T47D (cell line): ENCODE data around the gene CYP2U1.
A peak's percentile ranks its signal among the peaks of the same experiment; 100 is the strongest.

ENCODE experiments used
- DNase-seq, 2 experiments: peaks; one replicate each; pipeline versions ENCODE4 v3.0.0 to v3.0.0-alpha.2; 2011 to 2012; ENCODE audit warnings: low read depth in 1 of 2, low spot score in 1 of 2
- JUND ChIP-seq: IDR thresholded peaks from 2 replicates; pipeline ENCODE4 v1.6.1; 2012; ENCODE audit warnings: low read depth
- in situ Hi-C: cut with HindIII; loops from 2 replicates; pipeline ENCODE4 v1.10.0; 2016; ENCODE audit warnings: low sequenced_read_pairs, low pct_unique_long_range_greater_than_20kb

Gene CYP2U1

GRCh38 chr4:107996949-107997788, 65.8 kb downstream of the CYP2U1 start:
- in situ Hi-C loops: no loop called here
- DNase-seq: peak in 1 of 2 experiments; percentile 2

GRCh38 chr4:107997794-107998193, 66.4 kb downstream of the CYP2U1 start:
- TF ChIP-seq JUND: no peak
- in situ Hi-C loops: no loop called here
- no peak for DNase-seq

More at GRCh38 chr4:107996949-107997788, 65.8 kb downstream of the CYP2U1 start:
- no peak for TF ChIP-seq JUND

GRCh38 chr4:107999932-108000539, 68.7 kb downstream of the CYP2U1 start:
- DNase-seq: no peak
- TF ChIP-seq JUND: no peak
- in situ Hi-C loops: no loop called here

GRCh38 chr4:108001540-108002135, 70.3 kb downstream of the CYP2U1 start:
- no peak for TF ChIP-seq JUND
- in situ Hi-C loops: no loop called here
- no peak for DNase-seq
